B cell (primary cell): ENCODE data around the gene IRX4. TPM values are rescaled to one million over a fixed set of nuclear protein-coding genes. Genes with fewer than 3 reads are reported as not detected.

Experiments
- ATAC-seq: fragments of 200-7000 bp; cut with Tn5 transposase; one replicate; pipeline ENCODE4 v1.10.0; 2021; ENCODE audit warnings: low read depth, mild to moderate bottlenecking, moderate number of reproducible peaks, moderate library complexity
- CTCF ChIA-PET: fragments of 350-600 bp; sonication (Branson Sonifier 250); formaldehyde crosslinking; loops from one replicate; lab custom pipeline; 2021; ENCODE audit warnings: antibody characterized with exemption, inconsistent platforms; lab: Charles Lee
- POLR2A ChIA-PET: fragments of 350-600 bp; sonication (Branson Sonifier 250); formaldehyde crosslinking; loops from one replicate; lab custom pipeline; 2021; ENCODE audit warnings: antibody characterized with exemption; lab: Charles Lee
- DNase-seq: peaks from one replicate; pipeline ENCODE4 v3.0.0; 2013
- H2AFZ ChIP-seq: 2 replicates; pipeline ENCODE4 v1.6.1; 2012; ENCODE audit warnings: mild to moderate bottlenecking, low read depth, low read length; ENCODE audit not compliant: insufficient read depth, poor library complexity, severe bottlenecking
- H3K27ac ChIP-seq, 2 donors: 1 replicate in 1 of 2; 2 replicates in 1 of 2; pipeline ENCODE4 v1.5.1; 2012 to 2013; ENCODE audit warnings: low read length in 2 of 2, mild to moderate bottlenecking in 2 of 2, moderate library complexity in 1 of 2
- H3K27me3 ChIP-seq, 4 experiments: fragments of 200-600 bp in 1 of 4; sonication (generic) in 1 of 4; replicated peaks in 1 of 4; 1 replicate in 2 of 4; 2 replicates in 2 of 4; pipeline versions ENCODE4 v1.6.1 to v1.7.0; 2013 to 2016; ENCODE audit warnings: low read length in 3 of 4, mild to moderate bottlenecking in 2 of 4, mixed read lengths in 1 of 4, moderate library complexity in 1 of 4; ENCODE audit not compliant: insufficient read depth in 4 of 4, control insufficient read depth in 3 of 4; ENCODE audit errors: control extremely low read depth in 1 of 4
- H3K36me3 ChIP-seq, 2 experiments: replicated peaks in 1 of 2; 1 replicate in 1 of 2; 2 replicates in 1 of 2; pipeline versions ENCODE4 v1.6.1 to v1.7.1; 2013; ENCODE audit warnings: low read length in 1 of 2; ENCODE audit not compliant: insufficient read depth in 2 of 2, control insufficient read depth in 1 of 2; ENCODE audit errors: control extremely low read depth in 1 of 2, extremely low read depth in 1 of 2
- H3K4me1 ChIP-seq, 2 donors: fragments of 200-600 bp in 1 of 2; sonication (generic) in 1 of 2; 1 replicate in 1 of 2; 2 replicates in 1 of 2; pipeline versions ENCODE4 v1.5.1 to v1.6.1; 2013 to 2017; ENCODE audit warnings: low read length in 2 of 2; ENCODE audit not compliant: control insufficient read depth in 2 of 2, insufficient read depth in 2 of 2
- H3K4me2 ChIP-seq: replicated peaks from 2 replicates; pipeline ENCODE3; 2012; ENCODE audit warnings: mild to moderate bottlenecking, low read depth, low read length; ENCODE audit not compliant: poor library complexity, severe bottlenecking
- H3K4me3 ChIP-seq, 5 experiments: fragments of 200-600 bp in 1 of 5; sonication (generic) in 1 of 5; 1 replicate in 3 of 5; 2 replicates in 2 of 5; pipeline versions ENCODE4 v1.5.1 to v1.7.0; 2011 to 2016; ENCODE audit warnings: low read length in 4 of 5, mild to moderate bottlenecking in 4 of 5, low read depth in 2 of 5, control low read depth in 1 of 5, moderate library complexity in 1 of 5; ENCODE audit not compliant: insufficient read depth in 1 of 5; ENCODE audit errors: control extremely low read depth in 1 of 5, extremely low read depth in 1 of 5
- H3K79me2 ChIP-seq: fragments of 200-600 bp; sonication (generic); one replicate; pipeline ENCODE4 v1.6.0; 2016; ENCODE audit warnings: low read length; ENCODE audit not compliant: control insufficient read depth, insufficient read depth
- H3K9ac ChIP-seq: fragments of 200-600 bp; sonication (generic); 2 replicates; pipeline ENCODE4 v1.6.1; 2017; ENCODE audit warnings: mild to moderate bottlenecking, low read length, moderate library complexity
- H3K9me3 ChIP-seq, 3 donors: one replicate each; pipeline versions ENCODE4 v1.6.1 to v1.7.1; 2013; ENCODE audit warnings: low read length in 2 of 3; ENCODE audit not compliant: control insufficient read depth in 2 of 3, insufficient read depth in 1 of 3; ENCODE audit errors: control extremely low read depth in 1 of 3
- H4K20me1 ChIP-seq: 2 replicates; pipeline ENCODE4 v1.6.0; 2012; ENCODE audit warnings: mild to moderate bottlenecking, low read length; ENCODE audit not compliant: insufficient read depth, control insufficient read depth, poor library complexity, severe bottlenecking
- H3K27ac Mint-ChIP-seq: one replicate; pipeline ENCODE4 v1.8.0; 2021; ENCODE audit warnings: mixed read lengths
- H3K27me3 Mint-ChIP-seq: one replicate; pipeline ENCODE4 v1.8.0; 2021; ENCODE audit warnings: mixed read lengths
- H3K4me1 Mint-ChIP-seq: one replicate; pipeline ENCODE4 v1.8.0; 2021; ENCODE audit warnings: mixed read lengths
- H3K4me3 Mint-ChIP-seq: one replicate; pipeline ENCODE4 v1.8.0; 2021; ENCODE audit warnings: mixed read lengths
- H3K9me3 Mint-ChIP-seq: one replicate; pipeline ENCODE4 v1.8.0; 2022; ENCODE audit warnings: mixed read lengths; ENCODE audit not compliant: insufficient read depth
- EZH2 ChIP-seq: IDR thresholded peaks from 2 replicates; pipeline ENCODE4 v1.6.1; 2012; ENCODE audit warnings: borderline replicate concordance, low read depth, mild to moderate bottlenecking, moderate library complexity, low read length; ENCODE audit not compliant: insufficient read depth, poor library complexity, severe bottlenecking
- WGBS: methylation state at CpG from one replicate; pipeline ENCODE4 v1.1.5; 2013; ENCODE audit warnings: missing lambda C conversion rate; ENCODE audit not compliant: insufficient coverage; 5-methylcytosine and 5-hydroxymethylcytosine counted together
- intact Hi-C: fragments of 100-400 bp; cut with micrococcal nuclease; formaldehyde crosslinking; loops from one replicate; pipeline ENCODE4 v1.10.0; 2022
- polyA plus RNA-seq: library from polyadenylated mRNA; depleted of rRNA; stranded (reverse); fragments of >200 nt; gene quantifications from 2 replicates; pipeline ENCODE4 v1.2.3, GENCODE V29; 2012
- total RNA-seq, 2 donors: library from RNA; stranded (reverse); fragments of 120-200 nt in 1 of 2; gene quantifications; 1 replicate in 1 of 2; 2 replicates in 1 of 2; pipeline versions ENCODE4 v1.2.3 to v1.2.4, GENCODE V29; 2013 to 2022
- TF ChIP-seq, protein P1 (sequence below): fragments of 200-600 bp; IDR thresholded peaks from one replicate; pipeline ENCODE4 v1.8.0; 2022; ENCODE audit warnings: antibody characterized with exemption, mild to moderate bottlenecking

The IRX4 gene
- total and polyA plus RNA-seq, 2 donors (not counting 1 experiment from before 2014, with no cell fraction given): not detected

DNA sequence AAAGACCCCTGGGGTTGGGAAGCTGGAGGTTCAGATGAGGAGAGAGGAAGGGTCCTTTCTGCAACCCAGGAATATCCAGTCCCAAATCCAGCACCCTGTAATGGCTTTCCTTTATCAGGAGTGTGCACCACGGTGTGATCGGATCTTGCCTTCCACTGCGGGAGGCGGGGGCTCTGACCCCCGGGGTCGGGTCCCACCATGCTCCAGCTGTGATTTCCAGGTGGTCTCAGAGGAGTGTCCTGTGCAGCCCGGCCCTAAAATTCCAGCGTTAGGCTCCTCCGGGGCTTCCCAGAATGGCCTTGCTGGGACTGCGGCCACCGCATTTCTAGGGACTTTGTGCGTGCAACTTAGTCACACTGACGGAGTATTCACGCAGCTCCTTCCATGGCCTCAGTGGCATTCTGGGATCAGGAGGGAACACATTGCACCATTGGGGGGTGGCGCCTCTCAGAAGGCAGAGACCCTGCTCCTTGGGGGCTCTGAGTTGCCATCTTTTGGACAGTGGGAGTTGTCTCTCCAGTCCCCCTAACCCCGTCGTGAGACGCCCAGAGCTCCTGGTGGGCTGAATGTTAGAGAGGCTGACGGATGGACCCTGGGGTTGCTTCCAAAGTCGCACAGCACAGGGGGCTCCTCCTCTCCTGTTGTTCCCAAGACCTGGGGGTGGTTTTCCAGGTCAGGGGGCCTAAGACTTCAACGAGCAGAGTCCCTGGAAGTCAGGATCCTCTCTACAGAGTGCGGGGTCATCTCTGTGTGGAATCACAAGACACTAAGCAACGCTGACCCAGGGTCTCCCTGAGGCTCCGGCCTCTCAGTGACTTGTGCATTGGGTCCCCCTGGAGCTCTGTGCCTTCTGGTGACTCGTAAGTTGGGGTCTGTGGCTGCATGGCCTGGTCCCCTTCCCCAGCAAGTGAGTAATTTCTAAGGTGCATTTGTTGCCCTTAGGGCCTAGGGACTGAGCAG lies 42.7 kb upstream of the IRX4 start:
- no peaks in the 10 kb centered on the region for H3K9me3 Mint-ChIP-seq
- H3K27ac Mint-ChIP-seq: no peak overlapping the region
- H3K36me3 ChIP-seq: no peaks in the 10 kb centered on the region
- H3K4me3 ChIP-seq: no peak overlapping the region
- H3K27me3 ChIP-seq: peaks cover 0 to 27% (median 11%) of the 10 kb centered on the region in 4 experiments
- no peak overlapping the region for H3K9ac ChIP-seq
- CTCF ChIA-PET: no interaction called here
- no peak overlapping the region for H2AFZ ChIP-seq
- no peak overlapping the region for H3K4me3 Mint-ChIP-seq
- H3K9me3 ChIP-seq: peaks cover 0 to 2% (median 0%) of the 10 kb centered on the region in 3 donors
- peaks cover 6% of the 10 kb centered on the region for H3K27me3 Mint-ChIP-seq
- peaks cover 4 to 7% of the 10 kb centered on the region in 2 donors for H3K4me1 ChIP-seq
- no peak overlapping the region for H3K4me2 ChIP-seq
- H4K20me1 ChIP-seq: no peaks in the 10 kb centered on the region
- H3K4me1 Mint-ChIP-seq: no peaks in the 10 kb centered on the region
- 82% methylated on average over 23 of the region's 25 CpGs for WGBS
- TF ChIP-seq EZH2: no peak
- TF ChIP-seq, protein P1, sequence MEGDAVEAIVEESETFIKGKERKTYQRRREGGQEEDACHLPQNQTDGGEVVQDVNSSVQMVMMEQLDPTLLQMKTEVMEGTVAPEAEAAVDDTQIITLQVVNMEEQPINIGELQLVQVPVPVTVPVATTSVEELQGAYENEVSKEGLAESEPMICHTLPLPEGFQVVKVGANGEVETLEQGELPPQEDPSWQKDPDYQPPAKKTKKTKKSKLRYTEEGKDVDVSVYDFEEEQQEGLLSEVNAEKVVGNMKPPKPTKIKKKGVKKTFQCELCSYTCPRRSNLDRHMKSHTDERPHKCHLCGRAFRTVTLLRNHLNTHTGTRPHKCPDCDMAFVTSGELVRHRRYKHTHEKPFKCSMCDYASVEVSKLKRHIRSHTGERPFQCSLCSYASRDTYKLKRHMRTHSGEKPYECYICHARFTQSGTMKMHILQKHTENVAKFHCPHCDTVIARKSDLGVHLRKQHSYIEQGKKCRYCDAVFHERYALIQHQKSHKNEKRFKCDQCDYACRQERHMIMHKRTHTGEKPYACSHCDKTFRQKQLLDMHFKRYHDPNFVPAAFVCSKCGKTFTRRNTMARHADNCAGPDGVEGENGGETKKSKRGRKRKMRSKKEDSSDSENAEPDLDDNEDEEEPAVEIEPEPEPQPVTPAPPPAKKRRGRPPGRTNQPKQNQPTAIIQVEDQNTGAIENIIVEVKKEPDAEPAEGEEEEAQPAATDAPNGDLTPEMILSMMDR: no peak
- no peak for ATAC-seq
- H3K27ac ChIP-seq: no peak overlapping the region
- POLR2A ChIA-PET: no interaction called here
- H3K79me2 ChIP-seq: no peaks in the 10 kb centered on the region
- DNase-seq: no peak
- intact Hi-C loops: no loop called here

DNA sequence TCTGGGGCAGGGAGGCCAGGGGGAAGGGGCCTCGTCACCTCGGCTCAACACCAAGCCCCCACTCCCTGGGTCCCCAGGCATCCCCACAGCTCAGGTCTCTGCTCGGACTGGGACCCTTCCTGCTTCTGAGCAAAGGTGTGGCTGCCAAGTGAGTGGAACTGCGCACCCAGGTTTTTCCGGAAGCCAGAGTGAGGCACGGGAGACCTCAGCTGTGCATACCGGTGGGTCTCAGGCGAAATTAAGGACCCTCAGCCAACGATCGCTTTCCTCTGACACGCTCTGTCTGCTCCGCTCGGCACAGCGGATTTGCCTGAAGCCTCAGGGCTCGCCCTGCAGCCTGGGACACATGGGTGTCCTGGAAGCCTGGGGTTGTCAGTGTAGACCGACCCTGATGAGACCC lies 41.0 kb upstream of the IRX4 start:
- no peaks in the 10 kb centered on the region for H3K4me1 Mint-ChIP-seq
- Histone ChIP-seq H3K27me3 (peaks cover 0 to 11% (median 1%) of the 10 kb centered on the region in 4 experiments), H3K4me1 (no peaks in the 10 kb centered on the region), H3K79me2 (no peaks in the 10 kb centered on the region), H3K36me3 (no peaks in the 10 kb centered on the region), H2AFZ (no peak overlapping the region), H3K9ac (no peak overlapping the region), H3K4me2 (no peak overlapping the region), H3K4me3 (no peak overlapping the region), H3K27ac (no peak overlapping the region), H4K20me1 (no peaks in the 10 kb centered on the region), H3K9me3 (no peaks in the 10 kb centered on the region)
- ChIA-PET POLR2A (no interaction called here), CTCF (no interaction called here)
- H3K4me3 Mint-ChIP-seq: no peak overlapping the region
- peaks cover 9% of the 10 kb centered on the region for H3K27me3 Mint-ChIP-seq
- H3K27ac Mint-ChIP-seq: no peak overlapping the region
- TF ChIP-seq EZH2: no peak
- TF ChIP-seq, protein P1: no peak
- ATAC-seq (no peak), DNase-seq (no peak)
- intact Hi-C loops: no loop called here
- 85% methylated on average over 16 of the region's 16 CpGs for WGBS
- H3K9me3 Mint-ChIP-seq: no peaks in the 10 kb centered on the region
